Keratinocyte (primary cell): ENCODE results near the gene TUBB4B. TPM values are rescaled to one million over a fixed set of nuclear protein-coding genes. Genes with fewer than 3 reads are reported as not detected.

ENCODE experiments used
- DNase-seq: peaks from one replicate; pipeline ENCODE4 v3.0.0-alpha.2; 2011; ENCODE audit warnings: low read depth, missing footprints, low spot score
- FAIRE-seq: peaks from 2 replicates; lab custom pipeline; 2011; peaks lifted over from hg19 to GRCh38; lab: Jason Lieb, UNC
- H2AFZ ChIP-seq: 2 replicates; pipeline ENCODE4 v1.6.0; 2012; ENCODE audit warnings: low read length, control low read depth, inconsistent platforms; ENCODE audit not compliant: control insufficient read depth
- H3K27ac ChIP-seq: 2 replicates; pipeline ENCODE4 v1.5.1; 2011; ENCODE audit warnings: low read length; ENCODE audit not compliant: control insufficient read depth, insufficient read depth
- H3K27me3 ChIP-seq: 3 replicates; pipeline ENCODE4 v1.6.0; 2011; ENCODE audit warnings: low read length; ENCODE audit not compliant: control insufficient read depth, insufficient read depth; ENCODE audit errors: extremely low read depth
- H3K36me3 ChIP-seq, 2 experiments: 2 replicates in 1 of 2; 3 replicates in 1 of 2; pipeline ENCODE4 v1.5.1; 2011; ENCODE audit warnings: low read length in 2 of 2, mild to moderate bottlenecking in 1 of 2; ENCODE audit not compliant: control insufficient read depth in 2 of 2, insufficient read depth in 2 of 2; ENCODE audit errors: extremely low read depth in 1 of 2
- H3K4me1 ChIP-seq: 3 replicates; pipeline ENCODE4 v1.5.1; 2011; ENCODE audit warnings: low read length; ENCODE audit not compliant: control insufficient read depth, insufficient read depth; ENCODE audit errors: extremely low read depth
- H3K4me2 ChIP-seq: 3 replicates; pipeline ENCODE4 v1.6.0; 2011; ENCODE audit warnings: low read depth, low read length; ENCODE audit not compliant: control insufficient read depth, insufficient read depth; ENCODE audit errors: extremely low read depth
- H3K4me3 ChIP-seq, 3 experiments: fragments of 200-600 bp in 1 of 3; sonication (generic) in 1 of 3; 2 replicates in 2 of 3; 3 replicates in 1 of 3; pipeline ENCODE4 v1.5.1; 2011 to 2016; ENCODE audit warnings: low read length in 3 of 3, mild to moderate bottlenecking in 3 of 3, control low read depth in 2 of 3, inconsistent platforms in 1 of 3, low read depth in 1 of 3, mixed read lengths in 1 of 3, mixed run types in 1 of 3, moderate library complexity in 1 of 3; ENCODE audit not compliant: control insufficient read depth in 2 of 3, insufficient read depth in 2 of 3; ENCODE audit errors: extremely low read depth in 1 of 3
- H3K79me2 ChIP-seq: 2 replicates; pipeline ENCODE4 v1.6.0; 2012; ENCODE audit warnings: low read length; ENCODE audit not compliant: control insufficient read depth, insufficient read depth
- H3K9ac ChIP-seq: 3 replicates; pipeline ENCODE4 v1.6.0; 2011; ENCODE audit warnings: low read length; ENCODE audit not compliant: control insufficient read depth, insufficient read depth; ENCODE audit errors: extremely low read depth
- H3K9me1 ChIP-seq: 3 replicates; pipeline ENCODE4 v1.6.0; 2011; ENCODE audit warnings: low read length; ENCODE audit not compliant: control insufficient read depth, insufficient read depth; ENCODE audit errors: extremely low read depth
- H3K9me3 ChIP-seq: 2 replicates; pipeline ENCODE4 v1.5.1; 2012; ENCODE audit warnings: low read depth, low read length; ENCODE audit not compliant: control insufficient read depth
- H4K20me1 ChIP-seq: 3 replicates; pipeline ENCODE4 v1.6.0; 2011; ENCODE audit warnings: low read length; ENCODE audit not compliant: control insufficient read depth, insufficient read depth; ENCODE audit errors: extremely low read depth
- EZH2 ChIP-seq: IDR thresholded peaks from one replicate; pipeline ENCODE4 v1.6.1; 2012; ENCODE audit warnings: inconsistent platforms, mild to moderate bottlenecking, low read length, moderate library complexity
- dilution Hi-C: fragments of 300-500 bp; cut with MboI; formaldehyde crosslinking; loops from one replicate; pipeline ENCODE4 v1.7.0; 2020; ENCODE audit warnings: low sequenced_read_pairs; ENCODE audit not compliant: extremely low pct_ligation_motif_present
- polyA plus RNA-seq, 5 experiments: library from polyadenylated mRNA; depleted of rRNA in 3 of 5; stranded (reverse) in 3 of 5; stranded (forward) in 1 of 5; unstranded in 1 of 5; fragments of >200 nt; gene quantifications; 1 replicate in 1 of 5; 2 replicates in 3 of 5; 3 replicates in 1 of 5; pipeline versions ENCODE4 v1.2.1 to v1.2.3, GENCODE V29; 2011 to 2012; ENCODE audit warnings: missing spikeins in 2 of 5, low read depth in 1 of 5, low replicate concordance in 1 of 5
- TF ChIP-seq, protein P1 (sequence below), 3 experiments: IDR thresholded peaks in 1 of 3; conservative IDR thresholded peaks in 1 of 3; optimal IDR thresholded peaks in 1 of 3; 2 replicates in 2 of 3; 3 replicates in 1 of 3; pipeline versions ENCODE3 to v1.5.1; 2011; ENCODE audit warnings: low read length in 3 of 3, mild to moderate bottlenecking in 3 of 3, moderate library complexity in 2 of 3, control low read depth in 1 of 3, inconsistent platforms in 1 of 3; ENCODE audit not compliant: insufficient read depth in 2 of 3; ENCODE audit errors: extremely low read depth in 1 of 3

The TUBB4B gene
- polyA plus RNA-seq, 1 donor (not counting 4 experiments of a cell fraction or from before 2014, with no cell fraction given) = 440 TPM

- DNase-seq = no peak
- H3K4me2 ChIP-seq = no peak overlapping the region
- H3K4me3 ChIP-seq = no peak overlapping the region
- H3K36me3 ChIP-seq = peaks cover 3 to 19% of the 10 kb centered on the region in 2 experiments
- dilution Hi-C loops = no loop called here
- no peak overlapping the region for H3K9ac ChIP-seq
- peaks cover 20% of the 10 kb centered on the region for H3K4me1 ChIP-seq
- H3K9me3 ChIP-seq = no peaks in the 10 kb centered on the region
- no peaks in the 10 kb centered on the region for H4K20me1 ChIP-seq
- TF ChIP-seq EZH2 = no peak
- TF ChIP-seq, protein P1, sequence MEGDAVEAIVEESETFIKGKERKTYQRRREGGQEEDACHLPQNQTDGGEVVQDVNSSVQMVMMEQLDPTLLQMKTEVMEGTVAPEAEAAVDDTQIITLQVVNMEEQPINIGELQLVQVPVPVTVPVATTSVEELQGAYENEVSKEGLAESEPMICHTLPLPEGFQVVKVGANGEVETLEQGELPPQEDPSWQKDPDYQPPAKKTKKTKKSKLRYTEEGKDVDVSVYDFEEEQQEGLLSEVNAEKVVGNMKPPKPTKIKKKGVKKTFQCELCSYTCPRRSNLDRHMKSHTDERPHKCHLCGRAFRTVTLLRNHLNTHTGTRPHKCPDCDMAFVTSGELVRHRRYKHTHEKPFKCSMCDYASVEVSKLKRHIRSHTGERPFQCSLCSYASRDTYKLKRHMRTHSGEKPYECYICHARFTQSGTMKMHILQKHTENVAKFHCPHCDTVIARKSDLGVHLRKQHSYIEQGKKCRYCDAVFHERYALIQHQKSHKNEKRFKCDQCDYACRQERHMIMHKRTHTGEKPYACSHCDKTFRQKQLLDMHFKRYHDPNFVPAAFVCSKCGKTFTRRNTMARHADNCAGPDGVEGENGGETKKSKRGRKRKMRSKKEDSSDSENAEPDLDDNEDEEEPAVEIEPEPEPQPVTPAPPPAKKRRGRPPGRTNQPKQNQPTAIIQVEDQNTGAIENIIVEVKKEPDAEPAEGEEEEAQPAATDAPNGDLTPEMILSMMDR (optimal IDR thresholded peaks at IDR 0.05 in 1 of 3, IDR thresholded peaks at IDR 0.05 in 1 of 3, conservative IDR thresholded peaks at IDR 0.05 in 1 of 3; ENCODE audit: extremely low read depth in 1 of 3, insufficient read depth in 2 of 3, low read length in 3 of 3) = no peak
- H3K27ac ChIP-seq = no peak overlapping the region
- FAIRE-seq = no peak
- no peak overlapping the region for H2AFZ ChIP-seq
- no peaks in the 10 kb centered on the region for H3K9me1 ChIP-seq
- no peaks in the 10 kb centered on the region for H3K27me3 ChIP-seq
- H3K79me2 ChIP-seq = no peaks in the 10 kb centered on the region
Measured at GRCh38 chr9:137216188-137216965, 24.7 kb upstream of the TUBB4B start.

DNA sequence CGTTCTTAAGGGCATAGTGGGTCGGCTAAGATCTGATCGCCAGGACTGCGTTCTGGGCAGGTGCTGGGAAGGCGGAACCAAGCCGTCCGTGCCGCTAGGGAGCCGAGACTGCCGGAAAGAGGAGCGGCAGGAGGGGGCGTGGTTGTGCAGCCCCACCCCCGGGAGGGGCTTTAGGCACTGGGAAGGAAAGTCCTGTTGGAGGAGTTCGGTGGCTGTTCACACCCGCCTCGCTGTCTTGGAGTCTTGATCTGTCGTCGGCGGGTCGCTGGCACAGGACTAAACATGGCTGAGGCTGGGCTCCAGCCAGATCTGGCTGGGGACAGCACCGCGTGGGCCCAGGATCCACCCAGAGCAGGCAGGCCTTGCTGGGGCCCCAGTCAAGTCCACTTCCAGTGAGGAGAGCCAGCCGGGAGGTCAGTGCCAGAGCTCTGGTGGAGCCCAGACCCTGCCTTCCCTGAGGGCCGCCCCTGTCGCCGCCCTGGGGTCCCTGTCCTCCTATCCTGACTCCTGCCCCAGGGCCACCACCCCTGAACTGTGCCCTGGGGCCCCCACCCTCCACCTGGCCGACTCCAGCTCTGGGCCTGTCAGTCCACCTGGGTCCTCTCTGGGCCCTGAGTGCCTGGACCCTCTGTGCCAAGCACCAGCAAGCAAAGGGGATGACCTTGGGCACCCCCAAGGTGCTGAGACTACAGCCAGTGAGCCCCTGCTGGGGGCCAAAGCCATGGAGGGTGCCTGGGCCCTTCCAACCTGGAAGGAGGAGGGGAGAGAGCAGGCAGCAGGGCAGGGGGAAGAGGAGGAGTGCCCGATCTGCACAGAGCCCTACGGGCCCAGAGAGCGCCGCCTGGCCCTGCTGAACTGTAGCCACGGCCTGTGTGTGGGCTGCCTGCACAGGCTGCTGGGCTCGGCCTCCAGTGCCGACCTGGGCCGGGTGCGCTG, 23.5 kb upstream of the TUBB4B start:
- Histone ChIP-seq H3K79me2 (no peaks in the 10 kb centered on the region), H3K9me1 (no peaks in the 10 kb centered on the region), H3K27me3 (no peaks in the 10 kb centered on the region), H3K4me1 (peaks cover 20% of the 10 kb centered on the region), H2AFZ (peak overlapping the region; percentile 30), H3K36me3 (peaks cover 3 to 17% of the 10 kb centered on the region in 2 experiments), H3K4me3 (peak overlapping the region; percentile 40 to 54 (median 44)), H3K27ac (no peak overlapping the region), H3K9me3 (no peaks in the 10 kb centered on the region), H3K4me2 (peak overlapping the region; percentile 79), H3K9ac (peak overlapping the region; percentile 41), H4K20me1 (no peaks in the 10 kb centered on the region)
- no peak for TF ChIP-seq EZH2
- TF ChIP-seq, protein P1 (optimal IDR thresholded peaks at IDR 0.05 in 1 of 3, IDR thresholded peaks at IDR 0.05 in 1 of 3, conservative IDR thresholded peaks at IDR 0.05 in 1 of 3; ENCODE audit: extremely low read depth in 1 of 3, insufficient read depth in 2 of 3, low read length in 3 of 3) = peak in 1 of 3 experiments; percentile 18
- no peak for DNase-seq
- dilution Hi-C loops = no loop called here
- FAIRE-seq = peak; percentile 89
